Measurements from ENCODE around the gene DBR1. TPM values are rescaled to one million over a fixed set of nuclear protein-coding genes. Genes with fewer than 3 reads are reported as not detected.

DBR1 gene
- total and polyA plus RNA-seq, 2 of the 13 experiments (the other 11 are each of a cell fraction or from before 2014, with no cell fraction given): 6.4 to 16.7 TPM

- Histone ChIP-seq H3K4me1 (ENCODE audit: insufficient read depth, low read length) (0 out of 2 replicates have a peak, but pooled peaks cover 9% of the 10 kb centered on the region), H3K36me3 (replicated peaks in 1 of 2; ENCODE audit: control insufficient read depth in 1 of 2, insufficient read depth in 2 of 2, low read length in 2 of 2) (no peaks in the 10 kb centered on the region), H3K79me2 (ENCODE audit: insufficient read depth, low read length) (no peaks in the 10 kb centered on the region), H3K27ac (ENCODE audit: extremely low read length, insufficient read depth, low read length) (no peak overlapping the region), H4K20me1 (ENCODE audit: insufficient read depth, low read length) (no peaks in the 10 kb centered on the region), H3K27me3 (ENCODE audit: control insufficient read depth in 1 of 2, insufficient read depth in 2 of 2, low read length in 2 of 2) (no peaks in the 10 kb centered on the region), H3K9me3 (ENCODE audit: low read length) (no peaks in the 10 kb centered on the region), H3K9ac (ENCODE audit: insufficient read depth, low read depth, low read length) (no peak overlapping the region), H3K4me2 (ENCODE audit: low read depth, low read length) (no peak overlapping the region), H3K4me3 (replicated peaks in 1 of 3; ENCODE audit: insufficient read depth in 1 of 3, low read depth in 2 of 3, low read length in 3 of 3) (no peak overlapping the region), H2AFZ (ENCODE audit: low read length) (no peak overlapping the region)
- intact Hi-C loops (cut with micrococcal nuclease; ENCODE audit: unreplicated experiment) (loop anchor here (5.0 kb wide), 1 partner anchor 891 kb away; no protein-coding TSS in a partner anchor), in situ Hi-C loops (cut with HindIII; ENCODE audit: extremely low pct_ligation_motif_present, low pct_unique_long_range_greater_than_20kb) (no loop called here)
- TF ChIP-seq HNRNPUL1 (IDR thresholded peaks at IDR 0.05; ENCODE audit: low read depth, low read length) (no peak), TRIM24 (CRISPR knock-in tag; IDR thresholded peaks at IDR 0.05) (no peak), ZNF503 (CRISPR knock-in tag; IDR thresholded peaks at IDR 0.05) (no peak), ZNF260 (CRISPR knock-in tag; IDR thresholded peaks at IDR 0.05; ENCODE audit: borderline replicate concordance, low read depth) (no peak), CENPX (CRISPR knock-in tag; IDR thresholded peaks at IDR 0.05) (no peak), NONO (IDR thresholded peaks at IDR 0.05) (no peak), NONO (CRISPR knock-in tag; conservative IDR thresholded peaks at IDR 0.05) (no peak), CREBL2 (CRISPR knock-in tag; IDR thresholded peaks at IDR 0.05; ENCODE audit: borderline replicate concordance) (no peak), MED13 (CRISPR knock-in tag; IDR thresholded peaks at IDR 0.05) (no peak), ZC3H13 (CRISPR knock-in tag; IDR thresholded peaks at IDR 0.05) (no peak), CENPT (CRISPR knock-in tag; IDR thresholded peaks at IDR 0.05; ENCODE audit: low read depth) (no peak), ARHGAP35 (CRISPR knock-in tag; IDR thresholded peaks at IDR 0.05; ENCODE audit: borderline replicate concordance) (no peak), EP300 (IDR thresholded peaks at IDR 0.05; ENCODE audit: low read depth in 2 of 2, low read length in 2 of 2) (no peak), EP300 (CRISPR knock-in tag; IDR thresholded peaks at IDR 0.05; ENCODE audit: borderline replicate concordance) (no peak), BRCA1 (CRISPR knock-in tag; IDR thresholded peaks at IDR 0.05) (no peak), ZNF572 (CRISPR knock-in tag; IDR thresholded peaks at IDR 0.05) (no peak), ZNF281 (CRISPR knock-in tag; IDR thresholded peaks at IDR 0.05; ENCODE audit: borderline replicate concordance) (no peak), KAT2B (IDR thresholded peaks at IDR 0.05; ENCODE audit: borderline replicate concordance, low read depth, low read length) (no peak)
- 10% methylated on average over 2 of the region's 2 CpGs for WGBS (ENCODE audit: low lambda C conversion rate)
- FAIRE-seq: no peak
- BruUV-seq (replicated peaks): no TSS peak
- ATAC-seq: no peak
- ChIA-PET CTCF (ENCODE audit: low intra/inter-chr PET ratio, low total read pairs) (no interaction called here), POLR2A (no interaction called here)
- DNase-seq (ENCODE audit: low spot score): no peak
Measured at GRCh38 chr3:138137861-138138260, 36.9 kb downstream of the DBR1 start.
